Lower leg skin (tissue), 3 donors: ENCODE results near the gene FRY.

Source experiments
- CTCF ChIP-seq, 3 donors: fragments of 450-650 bp; IDR thresholded peaks; one replicate each; pipeline ENCODE4 v1.5.1; 2016; ENCODE audit warnings: antibody characterized with exemption in 3 of 3, mild to moderate bottlenecking in 3 of 3, moderate library complexity in 2 of 3
- POLR2A ChIP-seq, 2 donors: fragments of 450-650 bp; IDR thresholded peaks; one replicate each; pipeline ENCODE4 v1.6.1; 2016 to 2017; ENCODE audit warnings: antibody characterized with exemption in 2 of 2, mild to moderate bottlenecking in 1 of 2, moderate library complexity in 1 of 2

DNA sequence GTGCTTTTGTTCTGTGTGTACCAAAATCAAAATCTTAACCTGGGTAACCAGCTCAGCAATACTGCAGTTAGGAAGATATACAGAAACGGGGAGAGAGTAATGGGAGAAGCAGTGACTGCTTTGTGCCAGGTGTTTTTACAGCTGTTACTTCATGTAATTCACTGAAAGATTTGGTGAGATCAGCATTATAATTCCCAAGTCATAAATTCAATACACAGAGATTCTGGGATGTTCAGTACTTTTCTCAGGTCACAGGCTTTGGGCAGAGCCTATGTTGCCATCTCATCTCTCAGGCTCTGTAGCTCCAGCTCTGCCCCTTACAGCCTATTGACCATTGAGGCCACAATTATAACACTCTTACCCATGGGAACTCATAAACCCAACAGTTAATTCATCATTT is 145.1 kb downstream of the FRY start:
- TF ChIP-seq CTCF (IDR thresholded peaks at IDR 0.05) (no peak), POLR2A (IDR thresholded peaks at IDR 0.05) (no peak)
